GM21367 (cell line): Measurements from ENCODE around the gene MAST4.

Experiments used
- ATAC-seq: cut with Tn5 transposase; IDR thresholded peaks from one replicate; pipeline ENCODE4 v1.9.1; 2021; ENCODE audit not compliant: unreplicated experiment

MAST4 gene

DNA sequence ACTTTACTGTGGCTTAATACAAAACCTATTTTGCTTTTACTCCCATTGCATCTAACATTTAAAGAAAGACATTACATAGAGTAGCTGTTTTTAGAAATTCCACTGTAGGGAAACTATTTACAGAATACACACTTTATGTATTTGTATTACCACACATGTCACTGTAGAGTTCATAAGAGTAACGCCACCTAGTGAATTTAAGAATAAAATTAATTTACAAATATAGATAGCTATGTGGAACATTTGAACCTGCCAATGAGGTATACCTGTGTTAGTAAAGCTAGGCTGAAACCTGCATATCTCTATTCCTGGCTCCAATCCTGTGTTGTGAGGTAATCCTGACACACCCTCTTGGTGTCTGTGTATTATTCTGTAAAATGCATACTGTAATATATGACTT is 234.4 kb downstream of the MAST4 start:
- no peak for ATAC-seq

DNA sequence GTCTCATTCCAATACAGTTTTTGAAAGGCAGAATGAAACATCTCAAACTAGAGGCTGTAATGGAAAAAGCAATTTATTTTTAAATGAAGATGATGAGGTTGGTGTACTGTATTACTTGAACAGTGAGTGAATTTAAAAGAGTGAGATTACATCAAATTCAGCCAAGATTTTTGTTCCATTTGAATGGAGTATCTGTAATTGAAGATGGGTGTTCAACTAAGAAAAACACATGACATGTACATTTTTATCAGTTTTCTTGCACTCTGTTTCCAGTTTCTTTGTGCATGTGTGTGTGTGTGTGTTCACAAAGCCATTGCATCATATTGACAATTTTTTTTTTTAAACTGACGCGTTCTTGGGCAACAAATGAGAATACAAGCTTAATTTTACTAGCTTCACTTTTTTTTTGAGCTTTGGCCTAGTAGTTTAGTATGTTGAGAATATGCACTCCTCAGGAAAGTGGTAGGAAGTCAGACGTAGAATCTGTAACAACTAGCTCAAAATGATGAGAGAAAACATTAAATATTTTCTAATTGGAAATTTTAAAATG is 243.5 kb downstream of the MAST4 start:
- ATAC-seq, result no peak

DNA sequence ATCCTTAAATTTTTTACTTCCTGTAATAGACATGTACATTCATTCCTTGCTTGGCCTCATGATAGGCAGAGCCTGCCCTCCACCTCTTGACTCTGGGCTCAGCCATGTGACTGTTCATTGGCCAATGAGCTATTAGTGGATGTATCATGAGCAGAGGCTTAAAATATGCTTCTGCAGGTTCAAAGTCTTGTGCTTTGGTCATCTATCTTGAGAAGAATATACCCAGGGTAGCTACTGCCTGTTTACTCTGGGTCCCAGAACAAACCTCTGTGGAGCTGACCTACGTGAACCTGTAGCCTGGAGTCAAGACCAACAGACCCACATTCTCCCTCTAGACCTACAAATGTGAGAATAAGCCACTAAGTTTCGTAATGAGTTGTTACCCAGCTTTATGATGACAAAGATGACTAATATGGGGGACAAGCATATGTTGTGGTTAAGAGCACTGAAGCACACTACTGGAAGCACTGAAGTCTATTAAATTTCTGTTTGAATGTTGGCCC is 244.4 kb downstream of the MAST4 start:
- peak; percentile 98 for ATAC-seq

DNA sequence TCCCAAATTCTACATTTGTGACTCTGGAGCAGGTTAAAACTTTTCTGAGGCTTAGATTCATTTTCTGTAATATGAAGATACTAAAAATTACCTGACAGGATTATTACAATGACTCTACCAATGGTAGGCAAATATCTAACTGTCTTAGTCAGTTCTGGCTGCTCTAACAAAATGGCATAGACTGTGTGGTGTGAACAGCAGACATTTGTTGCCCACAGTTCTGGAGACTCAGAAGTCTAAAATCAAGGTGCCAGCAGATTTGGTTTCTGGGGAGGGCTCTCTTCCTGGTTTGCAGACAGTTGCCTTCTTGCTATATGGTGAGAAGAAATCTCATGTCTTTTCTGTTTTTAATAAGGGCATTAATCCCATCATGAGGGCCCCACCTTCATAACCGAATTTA is 245.1 kb downstream of the MAST4 start:
- no peak for ATAC-seq

DNA sequence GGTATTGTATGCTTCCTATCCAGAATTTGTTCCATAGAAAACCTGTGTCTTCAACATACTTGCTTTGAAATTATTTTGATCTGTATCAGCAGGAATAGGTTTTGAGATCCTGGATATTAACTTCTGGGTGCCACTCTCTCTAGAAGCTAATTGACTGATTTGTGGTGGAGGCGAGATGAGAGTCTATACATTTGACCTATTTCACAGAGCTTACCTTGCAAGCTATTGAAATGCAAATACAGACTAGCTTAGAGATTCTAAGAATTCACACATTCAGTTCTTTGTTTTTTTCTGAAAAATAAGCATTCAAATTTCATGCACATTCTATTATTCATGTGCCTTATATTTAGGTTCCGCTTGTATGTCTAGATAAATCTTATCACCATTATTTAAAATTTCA is 246.3 kb downstream of the MAST4 start:
- ATAC-seq, result no peak

DNA sequence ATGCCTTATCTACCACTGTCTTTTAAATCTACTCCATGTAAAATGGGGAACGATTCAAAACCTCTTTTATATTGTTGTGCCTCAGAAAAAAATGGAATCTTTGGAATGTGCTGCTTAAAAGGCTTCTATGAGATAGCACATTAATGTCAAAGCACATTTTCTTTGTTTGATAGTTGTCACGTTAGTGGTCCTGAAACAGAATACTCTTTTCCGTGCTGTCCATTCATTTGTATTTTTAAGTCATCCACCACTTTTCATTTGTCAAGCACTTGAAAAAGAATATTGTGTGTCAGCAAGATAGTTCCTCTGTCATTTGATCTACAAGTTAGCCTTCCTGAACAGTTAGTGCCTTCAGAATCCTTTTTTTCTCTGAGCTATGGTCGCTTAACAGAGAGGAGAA is 246.9 kb downstream of the MAST4 start:
- no peak for ATAC-seq

DNA sequence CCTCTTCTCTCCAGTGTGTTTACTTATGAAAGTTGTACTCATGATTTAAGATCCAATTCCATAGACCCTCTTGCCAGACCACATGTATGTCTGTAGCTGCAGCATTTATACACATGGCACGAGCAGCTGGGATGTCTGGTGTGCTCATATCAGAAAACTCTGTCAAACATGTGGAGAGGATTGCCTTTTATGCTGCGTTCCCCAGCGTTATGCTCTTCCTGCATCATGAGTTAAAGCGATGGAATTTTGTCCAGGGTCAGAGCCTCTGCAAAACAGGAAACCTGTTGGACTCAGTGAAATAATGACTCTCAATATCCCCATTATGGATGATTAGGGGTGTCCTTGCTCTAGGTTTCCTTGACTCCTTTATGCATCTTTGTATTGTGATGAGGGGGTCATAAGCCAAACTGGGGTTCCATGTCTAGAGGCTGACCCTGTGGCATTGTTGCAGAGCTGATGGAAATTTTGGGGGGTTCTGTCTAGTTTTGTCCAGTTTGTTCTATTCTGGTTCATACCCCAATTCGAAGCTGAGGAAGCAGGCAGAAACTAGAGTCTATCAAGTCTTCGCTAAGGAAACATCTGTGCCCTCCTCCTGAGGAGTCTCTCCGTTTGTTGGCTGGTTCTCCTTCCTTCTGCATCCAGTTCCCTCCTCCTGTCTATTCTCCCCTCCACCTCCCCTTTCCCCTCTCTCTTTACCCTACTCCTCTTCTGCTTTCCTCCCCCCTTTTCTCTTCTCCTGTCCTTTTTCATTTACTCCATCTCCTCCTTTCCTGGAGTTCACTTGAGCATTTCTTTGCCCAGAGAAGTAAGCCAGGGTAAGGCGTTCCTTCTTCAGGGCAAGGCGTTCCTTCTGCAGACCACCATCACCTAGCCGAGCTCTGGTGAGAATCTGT is 252.8 kb downstream of the MAST4 start:
- ATAC-seq, result no peak

DNA sequence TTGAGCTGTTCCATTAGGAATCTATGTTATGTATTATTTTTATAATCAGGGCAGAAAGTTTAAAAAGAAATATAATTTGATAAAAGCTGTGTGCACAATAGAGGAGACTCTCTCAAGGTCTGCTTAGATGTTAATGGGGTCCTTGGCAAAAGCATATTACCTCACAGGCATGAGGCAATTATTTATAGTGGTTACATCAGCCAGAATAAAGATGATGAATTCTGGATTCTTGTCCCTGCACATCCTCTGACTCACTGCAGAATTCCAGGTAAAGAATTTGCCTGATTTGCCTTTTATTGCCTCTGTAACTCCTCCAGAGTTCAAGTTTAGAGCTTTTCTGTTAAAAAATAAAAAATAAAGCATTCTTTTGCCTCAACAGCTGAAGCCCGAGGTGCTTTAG is 253.6 kb downstream of the MAST4 start:
- no peak for ATAC-seq

DNA sequence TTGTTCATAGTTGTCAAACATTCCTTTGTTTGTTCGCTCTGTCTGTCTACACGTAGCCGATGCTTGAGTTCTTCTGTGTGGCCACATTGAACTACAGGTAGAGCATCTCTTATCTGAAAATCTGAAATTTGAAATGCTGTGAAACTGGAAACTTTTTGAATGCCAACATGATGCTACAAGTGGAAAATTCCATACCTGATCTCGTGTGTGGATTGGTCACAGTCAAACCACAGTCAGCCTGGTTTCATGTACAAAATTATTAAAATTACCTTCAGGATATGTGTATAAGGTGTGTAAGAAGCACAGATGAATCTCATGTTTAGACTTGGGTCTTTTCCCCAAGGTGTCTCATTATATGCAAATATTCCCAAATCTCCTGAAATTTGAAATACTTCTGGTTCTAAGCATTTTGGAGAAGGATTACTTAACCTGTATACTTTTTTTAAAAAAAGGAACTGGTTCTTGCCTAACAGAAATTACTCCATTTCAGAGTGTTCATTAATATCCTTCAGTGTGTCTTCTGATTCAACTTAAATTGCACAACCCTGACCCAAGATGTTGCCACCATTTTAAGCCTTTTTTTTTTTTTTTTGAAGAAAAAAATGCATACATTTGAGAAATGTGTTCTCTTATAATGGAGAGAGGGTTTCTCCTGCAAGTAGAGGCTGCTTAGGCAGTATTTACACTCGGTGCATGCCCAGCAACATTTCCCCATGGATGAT is 254.3 kb downstream of the MAST4 start:
- no peak for ATAC-seq

- no peak for ATAC-seq
These were observed 255.1 kb downstream of the MAST4 start for GRCh38 chr5:66851306-66851705.

GRCh38 chr5:66854416-66854815 is 258.2 kb downstream of the MAST4 start:
- ATAC-seq, result no peak

DNA sequence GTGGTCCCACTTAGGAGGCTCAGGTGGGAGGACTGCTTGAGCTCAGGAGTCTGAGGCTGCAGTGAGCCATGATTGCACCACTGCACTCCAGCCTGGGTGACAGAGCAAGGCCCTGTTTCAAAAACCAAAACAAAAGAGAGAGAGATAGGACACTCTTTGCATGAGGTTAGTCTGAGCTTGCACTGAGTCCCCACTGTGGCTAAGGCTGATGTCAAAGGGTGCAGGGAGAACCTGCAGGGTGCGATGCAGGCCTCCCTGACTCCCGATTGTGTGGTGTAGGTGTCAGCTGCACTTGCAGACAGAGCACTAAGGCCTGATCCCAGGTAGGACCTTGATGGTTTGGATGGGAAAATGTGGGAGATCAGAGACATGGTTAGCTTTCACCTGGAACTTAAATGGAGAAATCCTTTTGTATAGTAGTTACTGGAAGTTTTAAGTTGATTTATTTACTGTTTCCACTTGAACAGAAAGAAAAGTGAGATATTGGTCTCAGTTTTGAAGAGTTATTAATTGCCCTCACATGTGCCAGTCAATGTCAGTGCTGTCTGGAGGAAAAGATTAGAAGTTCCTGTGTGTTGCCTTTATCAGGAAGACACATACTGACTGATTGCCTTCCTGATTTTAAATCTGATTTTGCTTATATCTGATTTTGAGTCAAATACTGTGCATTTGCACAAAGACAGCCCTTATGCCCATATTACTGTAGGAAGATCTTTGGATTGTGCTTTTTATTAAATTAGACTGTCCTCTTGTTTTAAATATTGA is 260.0 kb downstream of the MAST4 start:
- no peak for ATAC-seq

DNA sequence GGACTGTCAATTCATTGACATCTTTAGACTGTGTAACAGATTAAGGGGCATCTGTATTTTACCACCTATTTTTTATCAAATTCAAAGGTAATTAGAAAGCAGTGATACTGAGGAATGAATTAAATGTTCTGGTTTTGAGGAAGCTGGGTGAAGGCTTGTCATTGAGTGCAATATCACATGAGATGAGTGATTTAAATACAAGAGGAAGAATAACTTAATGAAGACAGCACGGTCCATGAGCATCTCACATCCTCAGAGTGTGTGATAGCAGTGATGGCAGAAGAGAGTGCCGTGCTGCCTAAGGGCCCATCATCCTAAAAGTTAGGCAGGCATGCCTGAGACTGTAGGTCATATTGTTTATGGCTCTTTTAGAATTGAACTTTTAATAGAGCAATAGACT is 263.3 kb downstream of the MAST4 start:
- ATAC-seq, result no peak

DNA sequence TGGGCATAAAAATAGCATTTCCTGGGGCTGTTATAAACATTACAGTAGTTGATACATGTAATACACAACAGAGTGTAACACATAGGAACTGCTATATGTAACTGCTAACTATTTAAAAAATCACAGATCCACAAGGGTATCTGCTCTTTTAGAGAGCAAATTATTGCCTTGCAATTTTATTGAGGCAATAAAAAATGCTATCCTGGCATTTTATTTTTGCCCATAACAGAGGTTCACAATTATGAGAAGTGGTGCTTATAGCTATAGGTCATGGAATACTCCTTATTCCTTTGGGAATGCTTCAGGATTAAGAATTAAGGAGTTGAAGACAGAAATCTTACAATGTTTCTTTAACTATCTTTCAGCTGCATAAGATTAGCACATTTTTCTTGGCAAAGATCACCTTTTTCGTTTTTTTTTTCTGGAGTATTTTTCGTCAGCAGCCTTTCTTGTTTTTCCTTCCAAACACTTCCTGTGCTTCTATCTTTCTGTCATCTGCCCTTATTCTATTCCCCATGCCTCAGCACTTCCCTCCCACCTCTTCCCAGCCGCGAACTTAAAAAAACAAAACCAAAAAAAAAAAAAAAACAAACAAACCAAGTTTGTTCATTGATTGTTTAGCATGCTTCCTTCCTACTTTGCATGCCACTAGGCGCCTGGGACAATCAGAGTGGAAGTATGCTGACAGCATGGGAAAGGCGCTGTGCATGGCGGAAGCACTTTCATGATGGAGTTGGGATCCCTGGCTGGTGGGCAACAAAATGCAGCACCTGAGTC is 264.2 kb downstream of the MAST4 start:
- no peak for ATAC-seq

- no peak for ATAC-seq
These were observed 265.2 kb downstream of the MAST4 start for GRCh38 chr5:66861402-66861801.

- no peak for ATAC-seq
These were observed 265.8 kb downstream of the MAST4 start for GRCh38 chr5:66862020-66862419.

GRCh38 chr5:66863243-66864170 is 267.3 kb downstream of the MAST4 start:
- ATAC-seq, result no peak

DNA sequence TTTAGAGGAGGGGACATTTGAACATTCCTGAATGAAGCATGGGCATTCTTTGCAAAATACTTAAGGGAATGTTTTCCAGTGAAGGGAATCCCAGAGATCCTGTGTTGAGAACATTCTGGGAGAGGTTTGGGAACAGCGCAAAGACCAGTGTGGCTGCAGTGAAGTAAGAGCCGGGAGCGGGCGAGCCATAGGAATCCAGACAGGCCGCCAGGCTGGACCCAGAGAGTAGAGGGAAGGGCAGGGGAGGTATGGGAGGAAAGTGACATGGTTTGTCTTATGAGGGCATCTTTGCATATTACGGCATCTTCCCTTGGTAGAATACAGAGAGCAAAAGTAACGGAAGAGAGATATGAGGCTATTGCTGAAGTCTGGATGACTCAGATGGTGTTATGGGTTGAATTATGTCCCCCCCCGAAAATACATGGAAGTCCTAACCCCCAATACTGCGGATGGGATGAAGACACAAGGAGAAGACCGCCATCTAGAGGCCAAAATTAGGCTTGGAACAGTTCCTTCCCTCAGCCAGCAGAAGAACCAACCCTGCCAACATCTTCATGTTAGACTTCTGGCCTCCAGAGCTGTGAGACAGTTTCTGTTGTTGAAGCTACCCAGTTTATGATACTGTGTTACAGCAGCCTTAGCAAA is 268.2 kb downstream of the MAST4 start:
- ATAC-seq, result no peak
